Ectodermal cell (in vitro differentiated cells): ENCODE results near the gene SLC38A9.

ENCODE experiments used
- H3K27ac ChIP-seq: 2 replicates; pipeline ENCODE4 v1.7.0; 2013; ENCODE audit warnings: mild to moderate bottlenecking, low read depth, low read length; ENCODE audit not compliant: insufficient read depth, poor library complexity, severe bottlenecking
- H3K27me3 ChIP-seq: 2 replicates; pipeline ENCODE4 v1.7.0; 2013; ENCODE audit warnings: mild to moderate bottlenecking, low read length; ENCODE audit not compliant: insufficient read depth, control insufficient read depth, poor library complexity, severe bottlenecking
- H3K36me3 ChIP-seq: one replicate; pipeline ENCODE4 v1.7.0; 2013; ENCODE audit warnings: low read length; ENCODE audit not compliant: control insufficient read depth, insufficient read depth
- H3K4me1 ChIP-seq: one replicate; pipeline ENCODE4 v1.7.0; 2013; ENCODE audit warnings: low read length; ENCODE audit not compliant: control insufficient read depth, insufficient read depth
- H3K4me3 ChIP-seq: 2 replicates; pipeline ENCODE4 v1.7.0; 2013; ENCODE audit warnings: low read depth, low read length, control low read depth; ENCODE audit not compliant: insufficient read depth
- H3K9me3 ChIP-seq: 2 replicates; pipeline ENCODE4 v1.7.0; 2013; ENCODE audit warnings: mild to moderate bottlenecking, low read length, moderate library complexity; ENCODE audit not compliant: control insufficient read depth
- whole genome bisulfite sequencing, 2 experiments: methylation state at CpG; one replicate each; pipeline ENCODE4 v1.1.7; 2013; ENCODE audit warnings: missing lambda C conversion rate in 2 of 2; 5-methylcytosine and 5-hydroxymethylcytosine counted together

The SLC38A9 gene

DNA sequence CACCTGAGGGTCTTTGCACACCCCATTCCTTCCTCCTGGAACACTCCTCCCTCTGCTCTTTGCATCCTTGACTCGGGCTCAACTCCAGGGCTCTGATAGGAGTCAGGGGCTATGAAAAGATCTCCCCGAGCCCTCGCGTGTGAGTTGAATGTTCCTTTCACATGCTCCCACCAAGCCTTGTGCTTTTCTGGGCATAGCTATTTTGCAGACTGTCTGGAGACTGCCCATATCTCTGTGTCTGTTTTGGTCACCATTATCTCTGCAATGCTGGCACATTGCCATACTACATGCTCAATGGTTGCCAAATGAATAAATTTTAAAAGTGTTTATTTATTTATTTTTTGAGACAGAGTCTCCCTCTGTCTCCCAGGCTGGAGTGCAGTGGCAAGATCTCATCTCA, 120.4 kb downstream of the SLC38A9 start:
- Histone ChIP-seq H3K36me3 (no peaks in the 10 kb centered on the region), H3K9me3 (no peaks in the 10 kb centered on the region), H3K27me3 (no peaks in the 10 kb centered on the region), H3K27ac (no peak overlapping the region), H3K4me3 (no peak overlapping the region), H3K4me1 (peaks cover 4% of the 10 kb centered on the region)
- 96% methylated on average over 4 of the region's 4 CpGs for WGBS, 2 experiments

DNA sequence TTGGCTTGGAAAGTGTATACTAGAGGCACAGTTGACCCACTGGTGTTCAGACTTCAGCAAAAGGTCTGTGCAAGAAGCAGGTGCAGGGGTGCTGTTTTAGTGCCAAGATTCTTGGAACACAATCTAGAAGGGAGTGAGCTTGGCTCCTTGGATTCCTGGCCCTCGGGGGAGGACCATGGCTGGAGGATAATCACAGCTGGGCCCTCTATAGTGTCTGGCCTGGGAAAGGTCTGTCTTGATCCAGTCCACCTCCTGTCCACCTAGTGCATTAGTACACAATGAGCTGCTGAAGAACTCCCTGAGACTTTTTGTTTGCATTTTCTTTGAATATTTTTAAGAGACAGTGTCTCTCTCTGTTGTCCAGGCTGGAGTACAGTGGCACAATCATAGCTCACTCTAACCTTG, 126.9 kb downstream of the SLC38A9 start:
- no peaks in the 10 kb centered on the region for H3K27me3 ChIP-seq
- H3K4me1 ChIP-seq, result no peaks in the 10 kb centered on the region
- H3K9me3 ChIP-seq, result no peaks in the 10 kb centered on the region
- no peak overlapping the region for H3K27ac ChIP-seq
- no peak overlapping the region for H3K4me3 ChIP-seq
- no peaks in the 10 kb centered on the region for H3K36me3 ChIP-seq
- 87 to 92% methylated on average over 1 of the region's 1 CpG for WGBS, 2 experiments

DNA sequence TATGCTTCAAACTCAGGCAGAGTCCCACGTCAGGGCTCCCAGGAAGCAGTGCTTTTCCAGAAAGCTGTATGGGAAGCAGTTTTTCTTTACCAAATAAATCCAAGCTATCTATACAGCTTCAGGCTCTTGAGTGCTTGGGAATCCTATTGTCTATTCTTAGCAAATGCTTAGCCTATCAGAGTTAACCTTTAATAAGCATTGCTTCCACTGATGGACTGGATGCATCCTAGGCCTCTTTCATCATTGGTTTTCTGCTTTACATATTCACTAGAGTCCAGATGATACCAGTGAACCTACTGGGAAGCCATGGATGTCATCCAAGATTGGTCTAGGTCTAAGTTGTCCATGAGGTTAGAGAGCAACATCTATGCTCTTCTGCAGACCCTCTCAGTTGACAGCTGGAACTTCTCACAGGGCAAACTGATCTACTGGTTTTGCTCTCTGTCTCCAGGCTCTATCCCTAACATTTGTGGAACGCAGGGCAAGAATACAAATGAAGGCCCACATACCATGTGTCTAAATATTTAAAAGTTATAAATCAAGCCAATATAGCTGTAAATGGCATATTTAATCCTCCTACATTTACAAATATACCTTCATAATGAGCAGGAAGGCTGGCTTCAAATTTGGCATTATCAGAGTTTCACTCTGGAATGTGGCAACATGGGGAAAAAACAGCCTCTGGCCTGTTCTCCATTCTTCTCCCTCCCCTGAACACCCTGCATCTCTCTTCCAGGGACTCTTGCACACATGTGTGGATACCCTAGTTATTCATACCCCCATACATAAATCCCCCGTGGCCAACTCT, 127.5 kb downstream of the SLC38A9 start:
- 74 to 78% methylated on average over 3 of the region's 3 CpGs for WGBS, 2 experiments
- no peak overlapping the region for H3K4me3 ChIP-seq
- H3K27me3 ChIP-seq, result no peaks in the 10 kb centered on the region
- no peaks in the 10 kb centered on the region for H3K4me1 ChIP-seq
- H3K27ac ChIP-seq, result no peak overlapping the region
- no peaks in the 10 kb centered on the region for H3K36me3 ChIP-seq
- no peaks in the 10 kb centered on the region for H3K9me3 ChIP-seq

DNA sequence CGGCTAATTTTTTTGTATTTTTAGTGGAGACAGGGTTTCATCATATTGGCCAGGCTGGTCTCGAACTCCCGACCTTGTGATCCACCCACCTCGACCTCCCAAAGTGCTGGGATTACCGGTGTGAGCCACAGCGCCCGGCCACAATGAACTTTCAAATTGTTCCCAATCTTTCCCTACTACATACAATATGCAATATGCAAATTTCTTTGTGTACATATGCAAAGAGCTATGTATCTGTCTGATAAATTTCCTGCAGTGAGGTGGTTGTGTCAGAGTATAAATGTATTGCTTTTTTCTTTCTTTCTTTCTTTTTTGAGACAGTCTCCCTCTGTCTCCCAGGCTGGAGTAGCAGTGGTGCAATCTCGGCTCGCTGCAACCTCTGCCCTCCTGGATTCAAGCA, 128.5 kb downstream of the SLC38A9 start:
- no peaks in the 10 kb centered on the region for H3K36me3 ChIP-seq
- no peak overlapping the region for H3K4me3 ChIP-seq
- 90 to 94% methylated on average over 9 of the region's 9 CpGs for WGBS, 2 experiments
- H3K27ac ChIP-seq, result no peak overlapping the region
- H3K4me1 ChIP-seq, result no peaks in the 10 kb centered on the region
- no peaks in the 10 kb centered on the region for H3K27me3 ChIP-seq
- no peaks in the 10 kb centered on the region for H3K9me3 ChIP-seq

DNA sequence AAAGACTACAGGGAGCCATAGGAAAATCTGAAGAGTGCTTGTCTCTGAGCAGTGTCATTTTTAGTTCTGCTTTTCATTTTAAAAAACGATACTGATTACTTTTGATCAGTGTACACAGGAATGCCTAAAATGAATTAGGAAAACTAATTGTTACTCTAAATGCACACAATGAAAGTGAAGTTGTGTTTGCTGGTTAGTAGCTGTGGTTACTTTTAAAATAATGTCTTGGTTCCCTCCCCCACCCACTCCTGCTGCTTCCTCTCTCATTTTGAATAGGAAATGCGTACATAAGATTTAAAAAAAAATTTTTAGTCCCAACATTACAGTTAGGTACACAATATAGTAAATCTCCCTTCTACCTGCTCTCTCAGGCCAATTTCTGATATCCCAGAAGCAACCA, 129.9 kb downstream of the SLC38A9 start:
- 93 to 100% methylated on average over 2 of the region's 2 CpGs for WGBS, 2 experiments
- Histone ChIP-seq H3K27me3 (no peaks in the 10 kb centered on the region), H3K36me3 (no peaks in the 10 kb centered on the region), H3K9me3 (no peaks in the 10 kb centered on the region), H3K27ac (no peak overlapping the region), H3K4me1 (no peaks in the 10 kb centered on the region), H3K4me3 (no peak overlapping the region)

DNA sequence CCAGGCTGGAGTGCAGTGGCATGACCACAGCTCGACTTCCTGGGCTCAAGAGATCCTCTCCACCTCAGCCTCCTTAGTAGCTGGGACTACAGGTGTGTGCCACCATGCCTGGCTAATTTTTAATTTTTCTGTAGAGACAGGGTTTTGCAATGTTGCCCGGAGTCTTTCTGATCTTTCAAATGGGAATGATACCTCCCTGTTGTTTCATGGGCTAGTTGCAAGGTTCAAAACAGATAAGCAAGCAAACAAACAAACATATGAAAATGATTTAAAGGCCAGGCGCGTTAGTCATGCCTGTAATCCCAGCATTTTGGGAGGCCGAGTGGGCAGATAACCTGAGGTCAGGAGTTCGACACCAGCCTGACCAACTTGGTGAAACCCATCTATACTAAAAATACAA, 132.1 kb downstream of the SLC38A9 start:
- no peaks in the 10 kb centered on the region for H3K4me1 ChIP-seq
- H3K4me3 ChIP-seq, result no peak overlapping the region
- H3K27ac ChIP-seq, result no peak overlapping the region
- WGBS, 2 experiments, result 91 to 93% methylated on average over 6 of the region's 6 CpGs
- H3K27me3 ChIP-seq, result no peaks in the 10 kb centered on the region
- H3K9me3 ChIP-seq, result no peaks in the 10 kb centered on the region
- no peaks in the 10 kb centered on the region for H3K36me3 ChIP-seq

DNA sequence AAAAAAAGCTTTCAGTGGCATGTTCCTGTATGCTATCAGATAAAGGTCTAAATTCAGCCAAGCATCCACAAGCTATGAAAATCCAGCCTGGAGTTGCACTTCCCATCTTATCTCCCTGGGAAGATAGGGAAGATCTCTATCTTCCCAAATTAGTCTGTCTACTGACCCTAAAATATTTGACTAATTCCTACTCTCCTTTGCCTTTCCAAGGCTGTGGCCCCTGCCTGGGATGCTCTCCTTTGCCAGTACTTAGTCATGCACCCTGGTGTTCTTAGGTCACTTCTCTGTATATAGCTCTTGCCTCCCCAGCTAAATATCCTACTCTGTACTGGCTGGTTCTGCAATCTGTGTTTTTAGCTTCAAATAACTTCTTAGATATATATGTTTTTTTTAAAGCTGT, 133.4 kb downstream of the SLC38A9 start:
- no peaks in the 10 kb centered on the region for H3K9me3 ChIP-seq
- no peak overlapping the region for H3K27ac ChIP-seq
- H3K4me3 ChIP-seq, result no peak overlapping the region
- no peaks in the 10 kb centered on the region for H3K27me3 ChIP-seq
- no peaks in the 10 kb centered on the region for H3K36me3 ChIP-seq
- no peaks in the 10 kb centered on the region for H3K4me1 ChIP-seq

DNA sequence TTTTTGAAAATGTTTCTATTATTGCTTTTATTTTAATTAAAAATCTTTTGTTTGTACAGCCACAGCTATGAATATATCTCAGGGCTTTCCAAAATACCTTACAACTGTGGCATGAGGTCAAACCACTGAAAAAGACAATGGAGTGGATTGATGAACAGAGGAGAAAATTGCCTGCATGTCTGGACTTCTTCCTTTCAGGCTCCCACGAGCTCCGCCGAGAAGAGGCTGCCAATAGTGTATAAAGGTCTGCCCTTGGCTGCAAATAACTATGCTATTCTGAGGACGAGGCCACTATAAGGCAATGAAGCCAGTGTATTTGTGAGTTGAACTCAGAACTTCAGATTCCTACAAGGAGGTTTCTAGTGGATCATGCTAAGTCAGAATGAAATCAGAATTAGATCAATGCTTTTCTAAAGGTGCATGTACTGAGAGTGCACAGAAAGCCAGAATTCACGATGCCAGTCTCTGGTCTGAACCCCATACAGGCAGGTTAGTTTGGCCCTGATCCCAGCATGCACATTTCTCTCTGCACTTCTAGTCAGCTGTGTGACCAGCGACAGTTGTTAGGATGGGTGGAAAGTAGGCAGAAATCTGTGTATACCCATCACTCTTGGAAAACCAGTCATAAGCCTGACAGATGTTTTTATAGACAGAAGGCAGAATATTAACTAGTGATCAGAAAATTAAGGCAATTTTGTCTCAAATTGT, 134.6 kb downstream of the SLC38A9 start:
- WGBS, 2 experiments, result 91 to 92% methylated on average over 6 of the region's 6 CpGs
- H3K4me1 ChIP-seq, result no peaks in the 10 kb centered on the region
- no peak overlapping the region for H3K4me3 ChIP-seq
- no peaks in the 10 kb centered on the region for H3K9me3 ChIP-seq
- no peaks in the 10 kb centered on the region for H3K36me3 ChIP-seq
- H3K27ac ChIP-seq, result no peak overlapping the region
- no peaks in the 10 kb centered on the region for H3K27me3 ChIP-seq

DNA sequence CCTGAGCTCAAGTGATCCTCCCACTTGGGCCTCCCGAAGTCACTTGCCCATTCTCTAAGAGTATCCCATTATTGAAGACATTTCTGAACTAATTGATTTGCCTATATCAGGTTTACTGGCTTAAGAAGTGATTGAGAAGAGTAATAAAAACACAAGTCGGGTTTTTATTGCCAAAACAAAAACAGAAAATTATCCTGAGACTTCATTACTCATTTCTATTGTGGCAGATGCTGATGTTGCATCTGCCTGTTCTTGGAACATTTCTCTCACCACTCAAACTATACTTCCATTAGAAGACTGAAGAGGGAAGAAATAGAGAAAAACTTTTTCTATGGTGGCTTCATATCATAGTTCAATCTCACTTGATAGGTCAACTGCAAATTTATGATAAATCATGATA, 135.5 kb downstream of the SLC38A9 start:
- Histone ChIP-seq H3K4me3 (no peak overlapping the region), H3K9me3 (no peaks in the 10 kb centered on the region), H3K4me1 (no peaks in the 10 kb centered on the region), H3K27me3 (no peaks in the 10 kb centered on the region), H3K27ac (no peak overlapping the region), H3K36me3 (no peaks in the 10 kb centered on the region)
- 78 to 93% methylated on average over 1 to 2 of the region's 2 CpGs for WGBS, 2 experiments
